GM12878 (cell line): ENCODE measurements around the gene PLOD3. TPM values are rescaled to one million over a fixed set of nuclear protein-coding genes. Genes with fewer than 3 reads are reported as not detected.

Experiments
- ATAC-seq: fragments of 200-7000 bp; cut with Tn5 transposase; 3 replicates; pipeline ENCODE4 v1.9.1; 2020; ENCODE audit warnings: mild to moderate bottlenecking, moderate library complexity
- BruUV-seq: library from RNA; stranded (reverse); fragments of 400-500 nt; replicated peaks from 2 replicates; lab custom pipeline; 2021; lab: Mats Ljungman, UMichigan
- CTCF ChIA-PET: fragments of 300-600 bp; sonication (Branson Sonifier 250); formaldehyde crosslinking; extraction: SDS; loops from one replicate; lab custom pipeline; 2021; ENCODE audit warnings: inconsistent platforms; lab: Yijun Ruan, JAX
- POLR2A ChIA-PET: fragments of 350-600 bp; formaldehyde crosslinking; extraction: SDS; loops from one replicate; lab custom pipeline; 2021; ENCODE audit warnings: inconsistent platforms; lab: Charles Lee
- RAD21 ChIA-PET: fragments of 300-600 bp; sonication (Branson Sonifier 250); formaldehyde crosslinking; loops from one replicate; lab custom pipeline; 2023; ENCODE audit warnings: antibody characterized with exemption; ENCODE audit not compliant: unreplicated experiment; lab: Charles Lee
- SMC1A ChIA-PET: fragments of 300-600 bp; sonication (Branson Sonifier 250); formaldehyde crosslinking; loops from one replicate; lab custom pipeline; 2023; ENCODE audit not compliant: unreplicated experiment, uncharacterized antibody; lab: Charles Lee
- DNase-seq: peaks from one replicate; pipeline ENCODE4 v3.0.0-alpha.2; 2011; ENCODE audit warnings: low read depth, low spot score
- FAIRE-seq: peaks from 3 replicates; lab custom pipeline; 2011; peaks lifted over from hg19 to GRCh38; lab: Jason Lieb, UNC
- H2AFZ ChIP-seq: 2 replicates; pipeline ENCODE4 v1.6.0; 2011; ENCODE audit warnings: low read depth, low read length, control low read depth; ENCODE audit not compliant: control insufficient read depth
- H3K27ac ChIP-seq: 2 replicates; pipeline ENCODE4 v1.5.1; 2011; ENCODE audit warnings: control low read depth; ENCODE audit not compliant: control insufficient read depth, insufficient read depth
- H3K27me3 ChIP-seq, 2 experiments: replicated peaks in 1 of 2; 2 replicates each; pipeline versions ENCODE4 v1.6.0 to v1.6.1; 2011; ENCODE audit warnings: low read length in 1 of 2; ENCODE audit not compliant: control insufficient read depth in 2 of 2, insufficient read depth in 2 of 2
- H3K36me3 ChIP-seq, 2 experiments: 2 replicates each; pipeline ENCODE4 v1.5.1; 2011; ENCODE audit warnings: low read length in 1 of 2; ENCODE audit not compliant: control insufficient read depth in 2 of 2, insufficient read depth in 2 of 2
- H3K4me1 ChIP-seq: 2 replicates; pipeline ENCODE4 v1.6.1; 2011; ENCODE audit warnings: mild to moderate bottlenecking, low read length, moderate library complexity, mixed read lengths; ENCODE audit not compliant: control insufficient read depth, insufficient read depth
- H3K4me2 ChIP-seq: 2 replicates; pipeline ENCODE4 v1.6.0; 2011; ENCODE audit warnings: control low read depth; ENCODE audit not compliant: control insufficient read depth, insufficient read depth
- H3K4me3 ChIP-seq: fragments of 200-600 bp; sonication (generic); 2 replicates; pipeline ENCODE4 v1.5.1; 2016
- H3K79me2 ChIP-seq: 2 replicates; pipeline ENCODE4 v1.6.0; 2011; ENCODE audit warnings: low read length; ENCODE audit not compliant: control insufficient read depth, insufficient read depth
- H3K9ac ChIP-seq: 2 replicates; pipeline ENCODE4 v1.8.0; 2011; ENCODE audit warnings: low read length, control low read depth, mixed read lengths; ENCODE audit not compliant: control insufficient read depth, insufficient read depth
- H3K9me3 ChIP-seq: replicated peaks from 3 replicates; pipeline ENCODE4 v1.5.1; 2011; ENCODE audit warnings: mild to moderate bottlenecking, low read length; ENCODE audit not compliant: control insufficient read depth, insufficient read depth
- H4K20me1 ChIP-seq: 2 replicates; pipeline ENCODE4 v1.6.0; 2011; ENCODE audit not compliant: control insufficient read depth, insufficient read depth
- EGR1 ChIP-seq, 2 experiments: IDR thresholded peaks; 1 replicate in 1 of 2; 2 replicates in 1 of 2; pipeline ENCODE4 v1.6.1; 2011 to 2012; ENCODE audit warnings: low read depth in 2 of 2, low read length in 2 of 2, borderline replicate concordance in 1 of 2, mild to moderate bottlenecking in 1 of 2, moderate library complexity in 1 of 2
- HDAC6 ChIP-seq: fragments of 200-600 bp; sonication (generic); IDR thresholded peaks from one replicate; pipeline ENCODE4 v1.8.0; 2017; ENCODE audit warnings: antibody characterized with exemption; ENCODE audit not compliant: unreplicated experiment
- JUNB ChIP-seq: IDR thresholded peaks from 2 replicates; pipeline ENCODE4 v1.6.1; 2016; ENCODE audit warnings: antibody characterized with exemption, mild to moderate bottlenecking
- NBN ChIP-seq: fragments of 450-650 bp; IDR thresholded peaks from 2 replicates; pipeline ENCODE4 v1.6.1; 2016
- NFXL1 ChIP-seq: fragments of 450-650 bp; IDR thresholded peaks from 2 replicates; pipeline ENCODE4 v1.6.1; 2017; ENCODE audit warnings: antibody characterized with exemption, mild to moderate bottlenecking, borderline replicate concordance
- SMARCA5 ChIP-seq: fragments of 450-650 bp; IDR thresholded peaks from 2 replicates; pipeline ENCODE4 v1.6.1; 2017; ENCODE audit warnings: mild to moderate bottlenecking
- ZNF274 ChIP-seq: IDR thresholded peaks from one replicate; pipeline ENCODE4 v1.8.0; 2011; ENCODE audit not compliant: insufficient read length, insufficient read depth
- WGBS: methylation state at CpG from one replicate; pipeline ENCODE4 v1.1.6; 2016; ENCODE audit warnings: low lambda C conversion rate; ENCODE audit not compliant: insufficient replicate concordance, insufficient coverage; ENCODE audit errors: missing lambda C conversion rate; 5-methylcytosine and 5-hydroxymethylcytosine counted together
- in situ Hi-C: fragments of 300-500 bp; cut with MboI; formaldehyde crosslinking; loops from 9 replicates; pipeline ENCODE4 v1.14.3; 2018; ENCODE audit warnings: mixed read lengths
- intact Hi-C: fragments of 100-400 bp; cut with micrococcal nuclease; formaldehyde crosslinking; loops from one replicate; pipeline ENCODE4 v1.14.2; 2022; ENCODE audit not compliant: unreplicated experiment
- polyA plus RNA-seq, 11 experiments: library from polyadenylated mRNA; depleted of rRNA in 4 of 11; unstranded in 6 of 11; stranded (reverse) in 5 of 11; fragments of >200 nt; fragmentation: Nextera tagmentation in 4 of 11; fragmentation: Illumina TruSeq in 1 of 11; extraction: Ambion mirVana in 4 of 11; extraction: Trizol in 1 of 11; gene quantifications; 1 replicate in 1 of 11; 2 replicates in 10 of 11; pipeline versions ENCODE4 v1.2.1 to v1.2.3, GENCODE V29; 2011 to 2016; ENCODE audit warnings: inconsistent platforms in 2 of 11, missing spikeins in 2 of 11, low read depth in 1 of 11
- total RNA-seq, 4 experiments: library from RNA; depleted of rRNA in 3 of 4; stranded (reverse); fragments of >200 nt in 3 of 4; fragmentation: Illumina TruSeq in 1 of 4; extraction: Trizol in 1 of 4; gene quantifications; 2 replicates each; pipeline versions ENCODE4 v1.2.1 to v1.2.3, GENCODE V29; 2013 to 2021
- TF ChIP-seq, protein P1 (sequence below): fragments of 450-650 bp; IDR thresholded peaks from 2 replicates; pipeline ENCODE4 v1.6.1; 2018; ENCODE audit warnings: mild to moderate bottlenecking, low read depth, moderate library complexity; ENCODE audit not compliant: partially characterized antibody

PLOD3 gene
- total and polyA plus RNA-seq, 10 of the 15 experiments (the other 5 are each of a cell fraction or from before 2014, with no cell fraction given): 0.53 to 27.8 (median 15.1) TPM

DNA sequence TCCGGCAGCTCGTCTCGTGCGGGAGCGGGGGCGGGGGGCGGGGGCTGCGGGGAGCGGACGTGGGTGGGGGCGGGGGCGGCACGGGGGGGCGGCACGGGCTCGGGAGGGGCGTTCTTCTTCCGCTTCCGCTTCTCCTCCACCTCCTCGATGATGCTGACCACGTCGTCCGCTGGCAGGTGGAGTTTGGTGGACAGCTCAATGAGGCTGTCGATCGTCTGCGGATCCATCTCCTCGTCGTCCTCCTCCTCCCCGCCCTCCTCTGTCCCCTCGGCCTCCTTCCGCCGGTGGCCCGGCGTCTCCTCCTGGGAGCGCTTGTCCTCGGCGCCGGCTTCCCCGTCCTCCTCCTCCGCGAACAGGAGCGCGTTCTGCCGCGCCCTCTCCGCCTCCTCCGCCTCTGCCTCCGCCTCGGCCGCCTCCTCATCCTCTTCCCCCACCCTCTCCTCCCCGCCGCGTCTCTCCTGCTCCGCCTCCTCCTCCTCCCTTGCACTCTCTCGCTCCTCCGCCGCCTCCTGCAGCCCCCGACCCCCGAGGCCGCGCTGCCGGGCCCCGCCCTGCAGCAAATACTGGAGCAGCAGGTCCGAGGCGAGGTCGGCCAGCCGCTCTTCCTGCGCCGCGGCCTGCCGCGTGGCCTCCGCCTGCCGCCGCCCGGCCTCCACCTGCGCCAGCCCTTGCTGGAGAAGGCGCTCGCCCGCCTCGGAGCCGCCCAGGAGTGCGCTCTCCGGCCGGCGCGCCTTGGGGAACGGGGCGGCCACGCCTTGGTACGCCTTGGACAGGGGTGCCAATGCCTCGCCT is 53.9 kb downstream of the PLOD3 start:
- H3K9ac ChIP-seq: no peak overlapping the region
- 3% methylated on average over 31 of the region's 92 CpGs for whole genome bisulfite sequencing
- H3K4me2 ChIP-seq: peak overlapping the region; percentile 60
- H4K20me1 ChIP-seq: no peaks in the 10 kb centered on the region
- ChIA-PET CTCF (interaction anchor here (0.8 to 2.3 kb wide), 2 partner anchors 20 to 23 kb away, joined by 4 to 11 read pairs; no protein-coding TSS in a partner anchor), POLR2A (interaction anchor here (0.8 kb wide), 1 partner anchor 29 kb away, joined by 3 read pairs; no protein-coding TSS in a partner anchor), RAD21 (no interaction called here), SMC1A (no interaction called here)
- peaks cover 8 to 22% of the 10 kb centered on the region in 2 experiments; a peak in 3 of 4 replicates for H3K27me3 ChIP-seq
- H2AFZ ChIP-seq: peak overlapping the region; percentile 15; the same call in 1 of the 2 replicates
- H3K27ac ChIP-seq: no peak overlapping the region
- FAIRE-seq: peak; percentile 31
- peaks cover 0 to 6% of the 10 kb centered on the region in 2 experiments; a peak in 3 of 4 replicates for H3K36me3 ChIP-seq
- intact Hi-C loops (no loop called here), in situ Hi-C loops (no loop called here)
- no peaks in the 10 kb centered on the region; the same call in 2 of the 3 replicates for H3K9me3 ChIP-seq
- TF ChIP-seq NFXL1 (0 out of 2 replicates have a peak, but pooled peaks have one; percentile 20), HDAC6 (peak; percentile 94), SMARCA5 (no peak), EGR1 (IDR thresholded peaks at IDR 0.05; ENCODE audit: borderline replicate concordance in 1 of 2, low read depth in 2 of 2, low read length in 2 of 2) (peak in 1 of 2 experiments; percentile 39; a peak in 1 of 3 replicates), JUNB (no peak), NBN (0 out of 2 replicates have a peak, but pooled peaks have one; percentile 27), ZNF274 (no peak)
- TF ChIP-seq, protein P1, sequence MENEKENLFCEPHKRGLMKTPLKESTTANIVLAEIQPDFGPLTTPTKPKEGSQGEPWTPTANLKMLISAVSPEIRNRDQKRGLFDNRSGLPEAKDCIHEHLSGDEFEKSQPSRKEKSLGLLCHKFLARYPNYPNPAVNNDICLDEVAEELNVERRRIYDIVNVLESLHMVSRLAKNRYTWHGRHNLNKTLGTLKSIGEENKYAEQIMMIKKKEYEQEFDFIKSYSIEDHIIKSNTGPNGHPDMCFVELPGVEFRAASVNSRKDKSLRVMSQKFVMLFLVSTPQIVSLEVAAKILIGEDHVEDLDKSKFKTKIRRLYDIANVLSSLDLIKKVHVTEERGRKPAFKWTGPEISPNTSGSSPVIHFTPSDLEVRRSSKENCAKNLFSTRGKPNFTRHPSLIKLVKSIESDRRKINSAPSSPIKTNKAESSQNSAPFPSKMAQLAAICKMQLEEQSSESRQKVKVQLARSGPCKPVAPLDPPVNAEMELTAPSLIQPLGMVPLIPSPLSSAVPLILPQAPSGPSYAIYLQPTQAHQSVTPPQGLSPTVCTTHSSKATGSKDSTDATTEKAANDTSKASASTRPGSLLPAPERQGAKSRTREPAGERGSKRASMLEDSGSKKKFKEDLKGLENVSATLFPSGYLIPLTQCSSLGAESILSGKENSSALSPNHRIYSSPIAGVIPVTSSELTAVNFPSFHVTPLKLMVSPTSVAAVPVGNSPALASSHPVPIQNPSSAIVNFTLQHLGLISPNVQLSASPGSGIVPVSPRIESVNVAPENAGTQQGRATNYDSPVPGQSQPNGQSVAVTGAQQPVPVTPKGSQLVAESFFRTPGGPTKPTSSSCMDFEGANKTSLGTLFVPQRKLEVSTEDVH: no peak
- peak overlapping the region; percentile 55; the same call in 1 of the 2 replicates for H3K4me3 ChIP-seq
- peaks cover 4% of the 10 kb centered on the region for H3K4me1 ChIP-seq
- BruUV-seq: no TSS peak
- ATAC-seq: peak; percentile 40
- DNase-seq: no peak
- H3K79me2 ChIP-seq: no peaks in the 10 kb centered on the region
